HCT116 (cell line): ENCODE data around the gene PLD3.

Experiments
- FOSL1 ChIP-seq: IDR thresholded peaks from 2 replicates; pipeline ENCODE4 v1.6.1; 2012; ENCODE audit warnings: low read depth
- POLR2A ChIP-seq: IDR thresholded peaks from 2 replicates; pipeline ENCODE4 v1.7.0; 2011; ENCODE audit warnings: borderline replicate concordance; ENCODE audit not compliant: insufficient read depth, insufficient read length; ENCODE audit errors: extremely low read depth
- TF ChIP-seq, protein P1 (sequence below), 3 experiments: fragments of 200-600 bp in 1 of 3; sonication (generic) in 1 of 3; IDR thresholded peaks in 2 of 3; conservative IDR thresholded peaks in 1 of 3; 2 replicates each; pipeline ENCODE4 v1.5.1; 2012 to 2017; ENCODE audit warnings: low read depth in 2 of 3, low read length in 2 of 3, antibody characterized with exemption in 1 of 3, borderline replicate concordance in 1 of 3, control low read depth in 1 of 3, mild to moderate bottlenecking in 1 of 3, mixed read lengths in 1 of 3, mixed run types in 1 of 3, moderate library complexity in 1 of 3; ENCODE audit not compliant: insufficient read depth in 1 of 3

DNA sequence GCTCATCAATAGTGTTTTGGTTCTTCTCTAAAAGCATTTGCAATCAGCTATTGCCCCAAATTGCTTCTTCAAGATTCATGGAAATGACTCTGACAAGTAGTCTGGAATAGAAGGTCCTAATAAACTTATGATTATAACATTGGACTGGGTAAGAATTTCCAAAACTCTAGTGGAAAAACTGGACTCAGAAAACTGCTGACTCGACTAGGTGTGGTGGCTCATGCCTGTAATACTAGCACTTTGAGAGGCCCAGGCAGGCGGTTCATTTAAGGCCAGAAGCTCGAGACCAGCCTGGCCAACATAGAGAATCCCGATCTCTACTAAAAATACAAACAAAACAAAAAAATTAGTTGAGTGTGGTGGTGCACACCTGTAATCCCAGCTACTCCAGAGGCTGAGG is 47.8 kb upstream of the PLD3 start:
- TF ChIP-seq FOSL1 (no peak), POLR2A (no peak)
- TF ChIP-seq, protein P1, sequence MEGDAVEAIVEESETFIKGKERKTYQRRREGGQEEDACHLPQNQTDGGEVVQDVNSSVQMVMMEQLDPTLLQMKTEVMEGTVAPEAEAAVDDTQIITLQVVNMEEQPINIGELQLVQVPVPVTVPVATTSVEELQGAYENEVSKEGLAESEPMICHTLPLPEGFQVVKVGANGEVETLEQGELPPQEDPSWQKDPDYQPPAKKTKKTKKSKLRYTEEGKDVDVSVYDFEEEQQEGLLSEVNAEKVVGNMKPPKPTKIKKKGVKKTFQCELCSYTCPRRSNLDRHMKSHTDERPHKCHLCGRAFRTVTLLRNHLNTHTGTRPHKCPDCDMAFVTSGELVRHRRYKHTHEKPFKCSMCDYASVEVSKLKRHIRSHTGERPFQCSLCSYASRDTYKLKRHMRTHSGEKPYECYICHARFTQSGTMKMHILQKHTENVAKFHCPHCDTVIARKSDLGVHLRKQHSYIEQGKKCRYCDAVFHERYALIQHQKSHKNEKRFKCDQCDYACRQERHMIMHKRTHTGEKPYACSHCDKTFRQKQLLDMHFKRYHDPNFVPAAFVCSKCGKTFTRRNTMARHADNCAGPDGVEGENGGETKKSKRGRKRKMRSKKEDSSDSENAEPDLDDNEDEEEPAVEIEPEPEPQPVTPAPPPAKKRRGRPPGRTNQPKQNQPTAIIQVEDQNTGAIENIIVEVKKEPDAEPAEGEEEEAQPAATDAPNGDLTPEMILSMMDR (IDR thresholded peaks at IDR 0.05 in 2 of 3, conservative IDR thresholded peaks at IDR 0.05 in 1 of 3; ENCODE audit: borderline replicate concordance in 1 of 3, insufficient read depth in 1 of 3, low read depth in 2 of 3, low read length in 2 of 3) = no peak
